Sigmoid colon (tissue), 7 donors: ENCODE data around the gene CNN2. TPM values are rescaled to one million over a fixed set of nuclear protein-coding genes. Genes with fewer than 3 reads are reported as not detected.

Experiments used
- DNase-seq: peaks from one replicate; pipeline ENCODE4 v3.0.0-alpha.2; 2019
- H3K27ac ChIP-seq, 4 donors: fragments of 200-600 bp; sonication (generic); one replicate each; pipeline ENCODE4 v1.5.1; 2016 to 2019; ENCODE audit warnings: mild to moderate bottlenecking in 1 of 4
- H3K27me3 ChIP-seq, 3 donors: fragments of 200-600 bp; sonication (generic); one replicate each; pipeline ENCODE4 v1.5.1; 2019; ENCODE audit warnings: mild to moderate bottlenecking in 1 of 3
- H3K36me3 ChIP-seq, 4 donors: fragments of 200-600 bp; sonication (generic); one replicate each; pipeline ENCODE4 v1.5.1; 2016 to 2019
- H3K4me1 ChIP-seq, 4 donors: fragments of 200-600 bp; sonication (generic); one replicate each; pipeline ENCODE4 v1.5.1; 2017 to 2019
- H3K4me3 ChIP-seq, 4 donors: fragments of 200-600 bp; sonication (generic); one replicate each; pipeline ENCODE4 v1.5.1; 2017 to 2019; ENCODE audit warnings: mild to moderate bottlenecking in 2 of 4, moderate library complexity in 1 of 4
- H3K9me3 ChIP-seq, 4 donors: fragments of 200-600 bp in 3 of 4; sonication (generic) in 3 of 4; one replicate each; pipeline versions ENCODE4 v1.5.1 to v1.6.1; 2013 to 2019
- CTCF ChIP-seq, 4 experiments: fragments of 450-650 bp in 3 of 4; fragments of 200-600 bp in 1 of 4; IDR thresholded peaks; one replicate each; pipeline ENCODE4 v1.5.1; 2016 to 2019; ENCODE audit warnings: antibody characterized with exemption in 4 of 4, mild to moderate bottlenecking in 3 of 4, moderate library complexity in 2 of 4
- EP300 ChIP-seq, 4 donors: sonication (generic); formaldehyde crosslinking; IDR thresholded peaks; one replicate each; pipeline ENCODE4 v1.6.1; 2017; ENCODE audit warnings: antibody characterized with exemption in 4 of 4
- POLR2A ChIP-seq, 2 donors: fragments of 450-650 bp; IDR thresholded peaks; one replicate each; pipeline ENCODE4 v1.6.1; 2016; ENCODE audit warnings: antibody characterized with exemption in 2 of 2, mild to moderate bottlenecking in 2 of 2, moderate library complexity in 2 of 2
- POLR2AphosphoS5 ChIP-seq, 4 donors: sonication (generic); formaldehyde crosslinking; IDR thresholded peaks; one replicate each; pipeline ENCODE4 v1.6.1; 2017; ENCODE audit warnings: antibody characterized with exemption in 4 of 4
- WGBS, 2 donors: extraction: QIAGEN DNeasy Blood & Tissue Kit; methylation state at CpG; one replicate each; pipeline ENCODE4 v1.1.7; 2013; 5-methylcytosine and 5-hydroxymethylcytosine counted together
- intact Hi-C: fragments of 100-400 bp; cut with DNase I; formaldehyde crosslinking; loops from one replicate; pipeline ENCODE4 v1.15.1; 2023
- polyA plus RNA-seq, 3 donors: library from polyadenylated mRNA; stranded (reverse); fragments of 200-250 nt; gene quantifications; one replicate each; pipeline ENCODE4 v1.2.3, GENCODE V29; 2013
- total RNA-seq, 4 donors: library from RNA; depleted of rRNA; stranded (reverse); fragments of >200 nt; gene quantifications; one replicate each; pipeline ENCODE4 v1.1.0, GENCODE V29; 2016
- donor health status: healthy with polysubstance abuse.
- donor health status: Bipolar disorder and iron deficiency.
- donor health status: healthy.

The CNN2 gene
- total and polyA plus RNA-seq, 7 donors = 25.5 to 115 (median 48.0) TPM

- TF ChIP-seq POLR2AphosphoS5 (IDR thresholded peaks at IDR 0.05) (no peak), CTCF (IDR thresholded peaks at IDR 0.05) (no peak)
- Histone ChIP-seq H3K36me3 (peaks cover 16 to 50% (median 24%) of the 10 kb centered on the region in 4 donors), H3K27me3 (peaks cover 0 to under 1% (median 0%) of the 10 kb centered on the region in 3 donors), H3K27ac (no peak overlapping the region), H3K4me3 (no peak overlapping the region), H3K9me3 (no peaks in the 10 kb centered on the region), H3K4me1 (peaks cover 0 to 24% (median 22%) of the 10 kb centered on the region in 4 donors)
- intact Hi-C loops = loop anchor here (5.0 kb wide), 1 partner anchor 401 kb away; the partner anchor contains the start of gene RPS15
- DNase-seq = no peak
- WGBS, 2 donors = 90 to 91% methylated on average over 29 of the region's 29 CpGs
Measured at GRCh38 chr19:1035998-1036621, 9.7 kb downstream of the CNN2 start.

DNA sequence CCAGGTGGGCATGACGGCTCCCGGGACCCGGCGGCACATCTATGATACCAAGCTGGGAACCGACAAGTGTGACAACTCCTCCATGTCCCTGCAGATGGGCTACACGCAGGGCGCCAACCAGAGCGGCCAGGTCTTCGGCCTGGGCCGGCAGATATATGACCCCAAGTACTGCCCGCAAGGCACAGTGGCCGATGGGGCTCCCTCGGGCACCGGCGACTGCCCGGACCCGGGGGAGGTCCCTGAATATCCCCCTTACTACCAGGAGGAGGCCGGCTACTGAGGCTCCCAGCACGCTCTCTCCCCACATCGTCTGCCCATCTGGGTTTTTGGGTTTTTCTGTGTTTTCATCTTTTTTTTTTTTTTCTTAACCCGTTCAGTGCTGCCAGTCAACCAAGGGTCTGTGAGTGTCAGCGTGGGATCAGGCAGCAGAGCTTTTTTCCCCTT lies 11.2 kb downstream of the CNN2 start:
- intact Hi-C loops = loop anchor here (5.0 kb wide), 1 partner anchor 400 kb away; the partner anchor contains the start of gene RPS15
- H3K9me3 ChIP-seq = no peaks in the 10 kb centered on the region
- H3K4me3 ChIP-seq = no peak overlapping the region
- no peak for DNase-seq
- peaks cover 0 to 16% (median 4%) of the 10 kb centered on the region in 3 donors for H3K27me3 ChIP-seq
- H3K27ac ChIP-seq = peak overlapping the region; percentile 15 to 66 (median 50)
- H3K36me3 ChIP-seq = peaks cover 8 to 41% (median 13%) of the 10 kb centered on the region in 4 donors
- peaks cover 0 to 35% (median 31%) of the 10 kb centered on the region in 4 donors for H3K4me1 ChIP-seq
- 56 to 79% methylated on average over 22 of the region's 22 CpGs for WGBS, 2 donors
- TF ChIP-seq CTCF (IDR thresholded peaks at IDR 0.05) (no peak), POLR2AphosphoS5 (IDR thresholded peaks at IDR 0.05) (no peak), POLR2A (IDR thresholded peaks at IDR 0.05) (no peak), EP300 (IDR thresholded peaks at IDR 0.05) (no peak)

GRCh38 chr19:1038978-1039645 lies 12.7 kb downstream of the CNN2 start:
- peak overlapping the region in 2 of 4 donors; percentile 52 to 57 for H3K4me3 ChIP-seq
- peaks cover 0 to 35% (median 31%) of the 10 kb centered on the region in 4 donors for H3K4me1 ChIP-seq
- peaks cover 0 to 20% (median 10%) of the 10 kb centered on the region in 3 donors for H3K27me3 ChIP-seq
- 63 to 66% methylated on average over 22 of the region's 22 CpGs for WGBS, 2 donors
- DNase-seq = no peak
- TF ChIP-seq EP300 (IDR thresholded peaks at IDR 0.05) = no peak
- TF ChIP-seq POLR2AphosphoS5 (IDR thresholded peaks at IDR 0.05) = peak in 1 of 4 donors; percentile 25
- H3K36me3 ChIP-seq = peaks cover 0 to 32% (median 4%) of the 10 kb centered on the region in 4 donors
- intact Hi-C loops = loop anchor here (5.0 kb wide), 1 partner anchor 398 kb away; the partner anchor contains the start of gene RPS15
- H3K9me3 ChIP-seq = no peaks in the 10 kb centered on the region
- H3K27ac ChIP-seq = peak overlapping the region; percentile 49 to 66 (median 64)

DNA sequence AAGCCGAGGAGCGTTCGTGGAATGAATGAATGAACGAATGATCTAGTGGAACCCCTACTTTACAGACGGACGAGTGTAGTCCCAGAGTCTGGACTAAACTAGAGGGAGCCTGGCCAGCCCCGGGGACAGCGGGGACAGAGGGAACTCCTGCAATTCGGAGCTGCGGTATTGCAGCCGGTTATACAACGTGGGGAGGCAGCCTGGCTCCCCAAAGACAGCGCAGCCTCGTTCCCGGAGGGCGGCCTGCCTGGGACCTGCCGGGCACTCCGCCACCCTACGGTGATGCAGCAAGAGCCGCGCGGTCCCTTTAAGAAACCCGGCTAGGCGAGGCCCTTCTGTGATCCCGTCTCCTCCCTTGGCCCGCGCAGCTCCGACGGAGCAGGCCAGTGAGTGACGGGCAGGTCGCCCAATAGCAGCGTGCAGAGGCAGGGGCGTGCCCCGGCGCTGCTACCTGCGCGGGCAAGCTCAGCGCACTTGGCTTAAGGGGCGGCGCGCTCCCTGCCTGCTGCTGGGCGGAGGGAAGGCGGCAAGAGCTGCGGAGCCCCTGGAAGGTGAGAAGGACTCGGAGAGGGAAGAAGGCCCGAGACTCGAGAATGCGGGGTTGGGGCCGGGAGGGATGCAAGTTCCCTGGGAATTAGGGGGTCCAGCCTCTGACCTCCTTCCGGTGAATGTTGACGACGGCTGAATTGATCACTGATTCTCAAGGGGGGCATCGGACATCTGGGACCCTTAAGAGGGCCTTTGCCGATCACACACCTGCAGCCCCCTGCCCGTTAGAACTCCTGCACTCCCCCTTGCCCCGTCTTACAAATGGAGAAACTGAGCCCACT lies 13.5 kb downstream of the CNN2 start, which contains the start of gene ABCA7:
ABCA7 (plus strand) TSS at position 462 of the 830 bp plus-strand sequence. CDS start 1,255 bp downstream, outside the sequence.
- peak; percentile 99 for DNase-seq
- H3K27me3 ChIP-seq = peaks cover 0 to 20% (median 10%) of the 10 kb centered on the region in 3 donors
- WGBS, 2 donors = 1 to 3% methylated on average over 56 of the region's 56 CpGs
- TF ChIP-seq EP300 (IDR thresholded peaks at IDR 0.05) (no peak), POLR2AphosphoS5 (IDR thresholded peaks at IDR 0.05) (peak in 3 of 4 donors; percentile 88 to 90 (median 90)), POLR2A (IDR thresholded peaks at IDR 0.05) (peak; percentile 7 to 60), CTCF (IDR thresholded peaks at IDR 0.05) (no peak)
- H3K36me3 ChIP-seq = peaks cover 0 to 32% (median 4%) of the 10 kb centered on the region in 4 donors
- peaks cover 0 to 35% (median 31%) of the 10 kb centered on the region in 4 donors for H3K4me1 ChIP-seq
- no peaks in the 10 kb centered on the region for H3K9me3 ChIP-seq
- H3K4me3 ChIP-seq = peak within 1 kb of the TSS; percentile 19 to 57 (median 46)
- intact Hi-C loops = loop anchor here (5.0 kb wide), 1 partner anchor 397 kb away; the partner anchor contains the start of gene RPS15
- peak within 1 kb of the TSS; percentile 49 to 66 (median 64) for H3K27ac ChIP-seq
